H1 (cell line): ENCODE data around the gene DRC3. TPM values are rescaled to one million over a fixed set of nuclear protein-coding genes. Genes with fewer than 3 reads are reported as not detected.

Source experiments
- CTCF ChIA-PET: fragments of 300-600 bp; sonication (Branson Sonifier 250); formaldehyde crosslinking; loops from one replicate; lab custom pipeline; 2021; ENCODE audit not compliant: partially characterized antibody; lab: Charles Lee
- POLR2A ChIA-PET: fragments of 300-600 bp; sonication (Branson Sonifier 250); formaldehyde crosslinking; loops from one replicate; lab custom pipeline; 2021; ENCODE audit warnings: inconsistent platforms; ENCODE audit not compliant: partially characterized antibody; lab: Charles Lee
- DNase-seq, 2 experiments: peaks; one replicate each; pipeline versions ENCODE4 v3.0.0 to v3.0.0-alpha.2; 2010 to 2022; ENCODE audit warnings: low spot score in 2 of 2, low read depth in 1 of 2, mixed read lengths in 1 of 2
- FAIRE-seq: peaks from 2 replicates; lab custom pipeline; 2011; peaks lifted over from hg19 to GRCh38; lab: Jason Lieb, UNC
- H2AFZ ChIP-seq: 2 replicates; pipeline ENCODE4 v1.8.1; 2012; ENCODE audit warnings: low read length, inconsistent platforms
- H2AK5ac ChIP-seq: 2 replicates; pipeline ENCODE4 v1.6.1; 2013; ENCODE audit warnings: low read depth, low read length
- H2BK120ac ChIP-seq: replicated peaks from 2 replicates; pipeline ENCODE3; 2013; ENCODE audit warnings: low read depth, low read length, inconsistent platforms
- H2BK12ac ChIP-seq: 2 replicates; pipeline ENCODE4 v1.6.1; 2013; ENCODE audit warnings: low read depth, low read length
- H2BK15ac ChIP-seq: 2 replicates; pipeline ENCODE4 v1.6.1; 2013; ENCODE audit warnings: low read length
- H2BK20ac ChIP-seq: 2 replicates; pipeline ENCODE4 v1.6.1; 2013; ENCODE audit warnings: low read length
- H2BK5ac ChIP-seq: 2 replicates; pipeline ENCODE4 v1.6.1; 2013; ENCODE audit warnings: low read depth, low read length
- H3K14ac ChIP-seq: 2 replicates; pipeline ENCODE4 v1.6.1; 2013; ENCODE audit warnings: inconsistent platforms; ENCODE audit not compliant: insufficient read length
- H3K18ac ChIP-seq: 2 replicates; pipeline ENCODE4 v1.6.1; 2013; ENCODE audit warnings: low read length; ENCODE audit errors: extremely low read depth
- H3K23ac ChIP-seq: 2 replicates; pipeline ENCODE4 v1.6.1; 2013; ENCODE audit warnings: inconsistent platforms; ENCODE audit not compliant: insufficient read length
- H3K23me2 ChIP-seq: 2 replicates; pipeline ENCODE4 v1.6.1; 2013; ENCODE audit warnings: low read depth, low read length
- H3K27ac ChIP-seq: 2 replicates; pipeline ENCODE4 v1.6.1; 2011; ENCODE audit warnings: low read depth, low read length, inconsistent platforms
- H3K27me3 ChIP-seq, 4 experiments: replicated peaks in 1 of 4; 1 replicate in 1 of 4; 2 replicates in 3 of 4; pipeline versions ENCODE4 v1.6.1 to v1.8.1; 2011 to 2013; ENCODE audit warnings: low read length in 3 of 4, mild to moderate bottlenecking in 3 of 4, inconsistent platforms in 2 of 4, mixed read lengths in 2 of 4, moderate library complexity in 1 of 4; ENCODE audit not compliant: control insufficient read depth in 3 of 4, insufficient read depth in 3 of 4; ENCODE audit errors: extremely low read depth in 1 of 4
- H3K36me3 ChIP-seq, 4 experiments: 2 replicates each; pipeline versions ENCODE4 v1.6.1 to v1.8.1; 2011 to 2013; ENCODE audit warnings: mild to moderate bottlenecking in 4 of 4, low read length in 3 of 4, moderate library complexity in 2 of 4, control low read depth in 1 of 4, inconsistent platforms in 1 of 4; ENCODE audit not compliant: insufficient read depth in 4 of 4, control insufficient read depth in 2 of 4
- H3K4ac ChIP-seq: replicated peaks from 2 replicates; pipeline ENCODE3; 2013; ENCODE audit warnings: low read length, low read depth, mixed read lengths, inconsistent platforms; ENCODE audit not compliant: insufficient read length
- H3K4me1 ChIP-seq, 4 experiments: replicated peaks in 1 of 4; 1 replicate in 1 of 4; 2 replicates in 3 of 4; pipeline versions ENCODE4 v1.6.1 to v1.8.1; 2011 to 2013; ENCODE audit warnings: low read length in 3 of 4, inconsistent platforms in 2 of 4, mixed read lengths in 1 of 4; ENCODE audit not compliant: insufficient read depth in 4 of 4, control insufficient read depth in 3 of 4
- H3K4me2 ChIP-seq, 2 experiments: 2 replicates each; pipeline versions ENCODE4 v1.6.1 to v1.8.1; 2011 to 2013; ENCODE audit warnings: low read depth in 2 of 2, low read length in 2 of 2, control low read depth in 1 of 2, inconsistent platforms in 1 of 2, mild to moderate bottlenecking in 1 of 2; ENCODE audit not compliant: insufficient read depth in 1 of 2
- H3K4me3 ChIP-seq, 4 experiments: fragments of 200-600, 300-600 bp in 1 of 4; sonication (generic), shearing (Covaris generic), sonication (Bioruptor Twin) in 1 of 4; 2 replicates each; pipeline versions ENCODE4 v1.5.1 to v1.8.1; 2011 to 2016; ENCODE audit warnings: low read length in 4 of 4, low read depth in 3 of 4, control low read depth in 2 of 4, inconsistent platforms in 2 of 4, mild to moderate bottlenecking in 2 of 4, mixed read lengths in 1 of 4, moderate library complexity in 1 of 4; ENCODE audit not compliant: insufficient read depth in 2 of 4; ENCODE audit errors: extremely low read depth in 1 of 4
- H3K56ac ChIP-seq: replicated peaks from 2 replicates; pipeline ENCODE3; 2013; ENCODE audit warnings: low read depth, mild to moderate bottlenecking, mixed read lengths, low read length, inconsistent platforms; ENCODE audit not compliant: insufficient read length
- H3K79me1 ChIP-seq: 2 replicates; pipeline ENCODE4 v1.6.1; 2013; ENCODE audit warnings: low read depth, low read length, control low read depth
- H3K79me2 ChIP-seq, 2 experiments: 2 replicates each; pipeline versions ENCODE4 v1.6.1 to v1.8.1; 2012 to 2013; ENCODE audit warnings: low read length in 2 of 2, mild to moderate bottlenecking in 2 of 2, inconsistent platforms in 1 of 2; ENCODE audit not compliant: insufficient read depth in 2 of 2, control insufficient read depth in 1 of 2
- H3K9ac ChIP-seq, 4 experiments: replicated peaks in 1 of 4; 1 replicate in 1 of 4; 2 replicates in 3 of 4; pipeline versions ENCODE4 v1.6.1 to v1.8.1; 2011 to 2013; ENCODE audit warnings: low read depth in 3 of 4, low read length in 3 of 4, control low read depth in 2 of 4, mild to moderate bottlenecking in 2 of 4, moderate library complexity in 2 of 4, inconsistent platforms in 1 of 4; ENCODE audit errors: extremely low read depth in 1 of 4
- H3K9me3 ChIP-seq, 2 experiments: 2 replicates each; pipeline versions ENCODE4 v1.6.1 to v1.8.1; 2012 to 2013; ENCODE audit warnings: mild to moderate bottlenecking in 2 of 2, moderate library complexity in 2 of 2, control low read depth in 1 of 2, inconsistent platforms in 1 of 2, low read depth in 1 of 2, low read length in 1 of 2, mixed read lengths in 1 of 2; ENCODE audit not compliant: insufficient read depth in 2 of 2
- H4K20me1 ChIP-seq, 2 experiments: replicated peaks in 1 of 2; 2 replicates each; pipeline versions ENCODE3 to v1.8.1; 2011 to 2013; ENCODE audit warnings: inconsistent platforms in 2 of 2, low read length in 2 of 2, mild to moderate bottlenecking in 1 of 2; ENCODE audit not compliant: insufficient read depth in 2 of 2, control insufficient read depth in 1 of 2
- H4K5ac ChIP-seq: 2 replicates; pipeline ENCODE4 v1.6.1; 2013; ENCODE audit warnings: low read length, low read depth, mixed read lengths, inconsistent platforms; ENCODE audit not compliant: insufficient read length
- H4K8ac ChIP-seq: 2 replicates; pipeline ENCODE4 v1.8.0; 2013; ENCODE audit warnings: mild to moderate bottlenecking, moderate library complexity, low read length, inconsistent platforms; ENCODE audit not compliant: insufficient read depth; ENCODE audit errors: extremely low read depth
- H4K91ac ChIP-seq: replicated peaks from 2 replicates; pipeline ENCODE3; 2013; ENCODE audit warnings: low read length, mixed read lengths, inconsistent platforms; ENCODE audit not compliant: insufficient read length
- BACH1 ChIP-seq: IDR thresholded peaks from 2 replicates; pipeline ENCODE4 v1.6.1; 2012; ENCODE audit warnings: low read length, improper control_type of control experiment
- CREB1 ChIP-seq: IDR thresholded peaks from 2 replicates; pipeline ENCODE4 v1.6.1; 2012; ENCODE audit warnings: inconsistent platforms
- GTF2F1 ChIP-seq: IDR thresholded peaks from 2 replicates; pipeline ENCODE4 v1.6.1; 2012; ENCODE audit warnings: low read depth, low read length, improper control_type of control experiment, borderline replicate concordance
- KDM1A ChIP-seq: fragments of 200-600, 300-600 bp; sonication (generic); IDR thresholded peaks from 2 replicates; pipeline ENCODE4 v1.7.1; 2016; ENCODE audit warnings: mild to moderate bottlenecking, low read length, borderline replicate concordance
- NANOG ChIP-seq: IDR thresholded peaks from 2 replicates; pipeline ENCODE4 v1.6.1; 2011; ENCODE audit warnings: low read length, low read depth, mild to moderate bottlenecking, inconsistent platforms; ENCODE audit not compliant: insufficient read depth, poor library complexity, severe bottlenecking
- POLR2AphosphoS5 ChIP-seq: IDR thresholded peaks from 2 replicates; pipeline ENCODE4 v1.6.1; 2011; ENCODE audit warnings: low read depth, low read length
- RBBP5 ChIP-seq: IDR thresholded peaks from 2 replicates; pipeline ENCODE4 v1.7.1; 2012; ENCODE audit warnings: low read depth, mild to moderate bottlenecking, inconsistent platforms, low read length, moderate library complexity, borderline replicate concordance
- RXRA ChIP-seq: IDR thresholded peaks from 2 replicates; pipeline ENCODE4 v1.6.1; 2011; ENCODE audit warnings: low read depth, mild to moderate bottlenecking, low read length, moderate library complexity; ENCODE audit not compliant: insufficient read depth
- SIN3A ChIP-seq, 2 experiments: IDR thresholded peaks in 1 of 2; conservative IDR thresholded peaks in 1 of 2; 2 replicates each; pipeline ENCODE4 v1.6.1; 2011 to 2012; ENCODE audit warnings: low read length in 2 of 2, improper control_type of control experiment in 1 of 2, low read depth in 1 of 2, mild to moderate bottlenecking in 1 of 2
- SIX5 ChIP-seq: IDR thresholded peaks from 2 replicates; pipeline ENCODE4 v1.6.1; 2011; ENCODE audit warnings: mild to moderate bottlenecking, low read depth, low read length
- SP1 ChIP-seq: IDR thresholded peaks from 2 replicates; pipeline ENCODE4 v1.6.1; 2011; ENCODE audit warnings: low read depth, low read length
- TAF1 ChIP-seq: IDR thresholded peaks from 2 replicates; pipeline ENCODE4 v1.6.1; 2011; ENCODE audit warnings: mild to moderate bottlenecking, low read depth, low read length
- TCF12 ChIP-seq: IDR thresholded peaks from 2 replicates; pipeline ENCODE4 v1.6.1; 2011; ENCODE audit warnings: low read depth, mild to moderate bottlenecking, low read length
- TEAD4 ChIP-seq: IDR thresholded peaks from 2 replicates; pipeline ENCODE4 v1.6.1; 2012; ENCODE audit warnings: low read depth, low read length, inconsistent platforms, mixed read lengths
- WGBS, 2 experiments: shearing (Covaris generic) in 1 of 2; methylation state at CpG; one replicate each; pipeline versions ENCODE4 v1.1.6 to v1.1.7; 2013 to 2015; ENCODE audit warnings: low lambda C conversion rate in 2 of 2, mixed read lengths in 2 of 2, inconsistent platforms in 1 of 2, low coverage in 1 of 2, missing lambda C conversion rate in 1 of 2; ENCODE audit not compliant: insufficient replicate concordance in 2 of 2, insufficient coverage in 1 of 2, insufficient read length in 1 of 2; ENCODE audit errors: extremely low coverage in 1 of 2, missing lambda C conversion rate in 1 of 2; 5-methylcytosine and 5-hydroxymethylcytosine counted together
- polyA plus RNA-seq, 7 experiments: library from polyadenylated mRNA; depleted of rRNA in 3 of 7; stranded (reverse) in 5 of 7; unstranded in 2 of 7; fragments of >200 nt in 5 of 7; fragments of 200-250 nt in 2 of 7; gene quantifications; 1 replicate in 5 of 7; 2 replicates in 1 of 7; 4 replicates in 1 of 7; pipeline versions ENCODE4 v1.2.1 to v1.2.3, GENCODE V29; 2011 to 2013; ENCODE audit warnings: missing spikeins in 2 of 7, mixed read lengths in 2 of 7
- total RNA-seq: library from RNA; stranded (reverse); fragmentation: NEBNext Ultra II Directional; extraction: Animal tissue kit (Norgen Biotek cat#: 25700); gene quantifications from 2 replicates; pipeline ENCODE4 v1.2.1, GENCODE V29; 2021
- TF ChIP-seq, protein P1 (sequence below): IDR thresholded peaks from 2 replicates; pipeline ENCODE4 v1.6.1; 2012; ENCODE audit warnings: inconsistent platforms

Gene DRC3
- total and polyA plus RNA-seq, 2 of the 8 experiments (the other 6 are each of a cell fraction or from before 2014, with no cell fraction given): 0.59 TPM; not detected in 1

- Histone ChIP-seq H2AFZ (no peak overlapping the region), H3K56ac (no peak overlapping the region), H2BK15ac (no peak overlapping the region), H4K5ac (no peak overlapping the region), H3K4ac (no peak overlapping the region), H3K23ac (no peak overlapping the region), H3K4me3 (no peak overlapping the region), H3K23me2 (no peaks in the 10 kb centered on the region), H4K20me1 (peaks cover 0 to 2% of the 10 kb centered on the region in 2 experiments), H3K4me1 (no peaks in the 10 kb centered on the region), H3K14ac (no peak overlapping the region), H3K18ac (no peak overlapping the region), H2BK12ac (no peak overlapping the region), H3K9ac (no peak overlapping the region), H2BK20ac (no peak overlapping the region), H3K27ac (no peak overlapping the region), H3K4me2 (no peak overlapping the region), H3K27me3 (no peaks in the 10 kb centered on the region), H4K8ac (no peak overlapping the region), H4K91ac (no peak overlapping the region), H3K79me2 (no peaks in the 10 kb centered on the region), H2AK5ac (no peak overlapping the region), H2BK120ac (no peak overlapping the region), H3K36me3 (no peaks in the 10 kb centered on the region; a peak in 1 of 8 replicates), H3K79me1 (0 out of 2 replicates have a peak, but pooled peaks cover 2% of the 10 kb centered on the region), H2BK5ac (no peak overlapping the region), H3K9me3 (no peaks in the 10 kb centered on the region)
- 81% methylated on average over 6 of the region's 6 CpGs; no CpG with 5 or more reads in 1 of the 2 experiments for WGBS, 2 experiments
- DNase-seq (no peak), FAIRE-seq (no peak)
- ChIA-PET CTCF (interaction anchor here (0.8 to 1.8 kb wide), 6 partner anchors 9 to 95 kb away, joined by 3 to 5 read pairs (median 4); no protein-coding TSS in a partner anchor), POLR2A (interaction anchor here (0.6 to 1.0 kb wide), 2 partner anchors 20 to 275 kb away, joined by 3 read pairs; no protein-coding TSS in a partner anchor)
- TF ChIP-seq SP1 (no peak), SIX5 (no peak), RBBP5 (no peak), TAF1 (no peak), KDM1A (no peak), GTF2F1 (no peak), RXRA (no peak), CREB1 (no peak), SIN3A (conservative IDR thresholded peaks at IDR 0.05 in 1 of 2, IDR thresholded peaks at IDR 0.05 in 1 of 2; ENCODE audit: low read depth in 1 of 2, low read length in 2 of 2) (no peak), BACH1 (no peak), POLR2AphosphoS5 (no peak), TEAD4 (no peak), NANOG (no peak), TCF12 (no peak)
- TF ChIP-seq, protein P1, sequence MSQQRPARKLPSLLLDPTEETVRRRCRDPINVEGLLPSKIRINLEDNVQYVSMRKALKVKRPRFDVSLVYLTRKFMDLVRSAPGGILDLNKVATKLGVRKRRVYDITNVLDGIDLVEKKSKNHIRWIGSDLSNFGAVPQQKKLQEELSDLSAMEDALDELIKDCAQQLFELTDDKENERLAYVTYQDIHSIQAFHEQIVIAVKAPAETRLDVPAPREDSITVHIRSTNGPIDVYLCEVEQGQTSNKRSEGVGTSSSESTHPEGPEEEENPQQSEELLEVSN: no peak
Measured at GRCh38 chr17:18014006-18014405, 41.3 kb downstream of the DRC3 start.
